KOPT-K1 (cell line): ENCODE data around the gene EHD1.

ENCODE experiments used
- H3K27ac ChIP-seq: fragments of 200-600 bp; sonication (generic); 2 replicates; pipeline ENCODE4 v1.5.1; 2016; ENCODE audit warnings: antibody characterized with exemption, mild to moderate bottlenecking, low read depth, low read length; ENCODE audit not compliant: poor library complexity, severe bottlenecking
- H3K36me3 ChIP-seq: fragments of 200-600 bp; sonication (generic); 2 replicates; pipeline ENCODE4 v1.5.1; 2017; ENCODE audit warnings: antibody characterized with exemption, mild to moderate bottlenecking, low read length, moderate library complexity; ENCODE audit not compliant: insufficient read depth
- H3K9me3 ChIP-seq: fragments of 200-600 bp; sonication (generic); 2 replicates; pipeline ENCODE4 v1.5.1; 2017; ENCODE audit warnings: antibody characterized with exemption, low read length, mild to moderate bottlenecking; ENCODE audit not compliant: insufficient read depth, poor library complexity, severe bottlenecking

Gene EHD1

DNA sequence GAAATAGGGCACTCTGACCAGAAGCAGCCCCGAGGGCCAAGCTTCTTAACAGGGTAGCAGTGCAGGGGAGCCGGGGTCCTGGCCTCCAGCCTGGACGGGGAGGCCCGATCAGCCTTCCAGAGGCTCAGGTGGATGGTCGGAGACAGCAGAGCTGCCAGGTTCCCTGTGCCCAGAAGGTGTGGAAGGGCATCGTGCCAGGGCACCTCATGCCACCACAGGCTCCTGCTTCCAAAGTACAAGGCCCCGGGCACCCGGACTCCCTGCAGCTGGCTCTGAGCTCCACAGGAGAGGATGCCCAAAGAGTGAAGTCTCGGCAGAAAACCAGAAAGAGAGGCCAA, 14.3 kb downstream of the EHD1 start:
- Histone ChIP-seq H3K27ac (peak overlapping the region; percentile 32), H3K9me3 (no peaks in the 10 kb centered on the region), H3K36me3 (peaks cover 8% of the 10 kb centered on the region; the same call in 1 of the 2 replicates)

DNA sequence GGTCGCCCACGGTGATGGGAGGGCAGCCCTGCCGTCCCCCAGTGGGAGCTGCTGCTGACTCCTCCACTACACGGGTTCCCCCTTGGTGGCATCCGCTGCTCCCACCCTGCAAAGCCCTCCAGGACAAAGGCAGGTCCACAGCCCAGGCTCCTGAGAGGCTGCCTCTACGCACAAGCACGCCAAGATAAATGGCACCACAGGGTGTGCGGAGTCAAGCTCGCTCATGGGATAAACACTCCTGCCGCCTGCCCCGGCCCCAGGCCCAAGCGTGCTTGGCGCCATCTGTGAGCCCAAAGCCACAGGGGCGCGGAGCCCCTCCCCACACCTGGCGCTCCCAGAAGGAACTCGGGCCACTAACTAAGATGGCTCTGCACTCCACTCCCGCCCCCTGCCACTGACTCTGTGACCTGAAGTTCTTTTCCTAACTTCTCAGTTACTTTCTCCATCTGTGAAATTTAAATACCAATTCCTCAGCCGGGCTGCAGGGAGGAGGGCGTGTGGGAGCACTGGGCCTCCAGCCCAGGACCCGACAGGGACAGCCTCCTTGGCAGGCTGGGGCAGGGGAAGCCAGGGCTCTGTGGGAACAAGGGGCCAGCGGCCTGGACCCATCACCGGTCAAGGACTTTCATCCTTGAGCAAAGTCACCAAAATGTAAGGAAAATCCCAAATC, 14.9 kb downstream of the EHD1 start:
- peaks cover 8% of the 10 kb centered on the region for H3K36me3 ChIP-seq
- H3K27ac ChIP-seq, result peak overlapping the region; percentile 91
- H3K9me3 ChIP-seq, result no peaks in the 10 kb centered on the region

DNA sequence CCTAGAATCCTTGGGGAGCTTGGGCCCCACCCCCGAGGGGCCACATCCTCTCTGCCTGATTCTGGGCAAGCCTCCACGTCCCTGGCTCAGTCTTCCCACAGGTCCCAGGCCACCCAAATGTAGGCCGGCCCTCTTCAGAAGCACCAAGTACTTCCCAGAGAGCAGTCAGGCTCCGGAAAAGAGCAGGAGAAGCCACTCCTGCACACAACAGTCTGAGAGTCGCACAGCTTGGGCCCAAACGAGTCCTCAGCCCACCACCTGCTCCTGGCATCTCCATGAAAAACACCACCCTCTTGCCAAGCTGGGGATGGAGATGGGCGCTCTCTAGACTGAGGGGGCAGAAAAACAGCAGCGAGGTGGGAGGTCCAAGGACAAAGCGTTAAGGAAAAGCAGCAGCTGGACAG, 15.4 kb downstream of the EHD1 start:
- H3K9me3 ChIP-seq, result no peaks in the 10 kb centered on the region
- peak overlapping the region; percentile 91 for H3K27ac ChIP-seq
- H3K36me3 ChIP-seq, result peaks cover 3% of the 10 kb centered on the region

DNA sequence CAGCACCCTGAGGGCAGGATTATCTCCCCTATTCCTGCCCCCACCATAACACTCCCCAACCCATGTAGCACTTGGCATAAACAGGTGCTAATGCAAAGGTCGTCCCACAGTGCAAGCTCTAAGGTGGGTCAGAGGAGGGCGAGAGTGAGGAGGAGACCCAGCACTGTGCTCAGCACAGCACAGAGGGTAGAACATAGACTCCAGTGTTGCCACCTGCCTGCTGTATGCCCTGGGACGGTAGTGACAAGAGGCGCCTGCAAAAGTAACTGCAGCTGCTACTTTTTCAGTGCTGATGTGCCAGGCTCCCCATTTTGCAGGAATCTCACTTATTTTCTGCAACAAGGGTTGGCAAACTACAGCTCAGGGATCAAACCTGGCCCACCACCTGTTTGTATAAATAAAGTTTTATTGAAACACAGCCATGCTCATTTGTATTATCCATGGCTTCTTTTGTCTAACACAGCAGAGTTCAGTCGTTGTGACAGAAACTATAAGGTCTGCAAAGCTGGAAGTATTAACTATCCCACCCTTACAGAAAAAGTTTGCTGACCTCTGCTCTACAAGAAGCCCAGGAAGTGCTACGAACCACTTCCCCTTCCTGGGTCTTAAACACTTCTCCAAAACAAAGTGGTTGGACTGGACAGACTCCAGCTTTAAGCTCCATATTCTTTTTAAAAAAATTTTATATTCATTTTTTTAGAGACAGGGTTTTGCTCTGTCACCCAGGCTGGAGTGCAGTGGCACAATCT, 17.0 kb downstream of the EHD1 start:
- Histone ChIP-seq H3K36me3 (peaks cover 13% of the 10 kb centered on the region), H3K27ac (peak overlapping the region; percentile 91), H3K9me3 (no peaks in the 10 kb centered on the region)

DNA sequence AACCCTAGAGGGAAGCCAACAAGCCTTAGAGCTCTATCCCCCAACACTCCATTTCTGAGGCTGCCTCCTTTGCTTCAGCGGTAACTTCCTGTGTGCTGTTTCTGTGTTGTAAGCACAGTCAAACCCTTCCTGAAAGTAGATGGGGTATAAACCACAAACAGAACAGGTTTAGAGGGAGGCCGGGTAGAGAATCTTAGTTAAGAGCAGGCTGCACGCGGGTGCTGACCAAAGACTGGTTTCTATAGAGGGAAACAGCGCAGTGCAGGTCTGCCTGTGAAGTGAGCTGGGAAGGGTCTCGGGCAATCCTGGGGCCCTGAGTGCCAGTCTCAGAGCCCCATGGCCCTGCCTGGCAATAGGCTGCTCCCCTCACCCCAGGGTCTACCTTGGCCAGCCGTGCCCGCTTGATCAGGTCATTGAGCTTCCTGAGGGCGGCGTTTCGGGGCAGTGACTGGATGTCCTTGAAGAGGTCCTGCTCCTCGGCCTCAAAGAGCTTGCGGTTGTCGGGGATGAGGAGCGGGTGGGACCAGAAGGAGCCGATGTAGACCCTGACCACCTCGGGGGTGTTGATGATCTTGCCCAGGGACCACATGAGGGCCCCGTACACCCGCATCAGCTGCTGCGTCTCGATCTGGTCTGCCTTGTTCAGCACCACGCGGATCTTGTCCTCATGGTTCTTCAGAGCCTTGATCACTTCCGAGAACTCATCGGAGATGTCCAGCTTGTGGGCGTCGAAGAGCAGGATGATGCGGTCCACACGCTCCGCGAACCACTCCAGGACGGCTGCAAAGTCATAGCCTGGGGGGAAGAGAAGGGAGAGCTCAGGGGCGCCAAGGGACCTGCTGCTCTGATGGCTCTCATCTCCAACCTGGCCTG, 18.6 kb downstream of the EHD1 start:
- Histone ChIP-seq H3K36me3 (peaks cover 26% of the 10 kb centered on the region), H3K9me3 (no peaks in the 10 kb centered on the region), H3K27ac (peak overlapping the region; percentile 91)

DNA sequence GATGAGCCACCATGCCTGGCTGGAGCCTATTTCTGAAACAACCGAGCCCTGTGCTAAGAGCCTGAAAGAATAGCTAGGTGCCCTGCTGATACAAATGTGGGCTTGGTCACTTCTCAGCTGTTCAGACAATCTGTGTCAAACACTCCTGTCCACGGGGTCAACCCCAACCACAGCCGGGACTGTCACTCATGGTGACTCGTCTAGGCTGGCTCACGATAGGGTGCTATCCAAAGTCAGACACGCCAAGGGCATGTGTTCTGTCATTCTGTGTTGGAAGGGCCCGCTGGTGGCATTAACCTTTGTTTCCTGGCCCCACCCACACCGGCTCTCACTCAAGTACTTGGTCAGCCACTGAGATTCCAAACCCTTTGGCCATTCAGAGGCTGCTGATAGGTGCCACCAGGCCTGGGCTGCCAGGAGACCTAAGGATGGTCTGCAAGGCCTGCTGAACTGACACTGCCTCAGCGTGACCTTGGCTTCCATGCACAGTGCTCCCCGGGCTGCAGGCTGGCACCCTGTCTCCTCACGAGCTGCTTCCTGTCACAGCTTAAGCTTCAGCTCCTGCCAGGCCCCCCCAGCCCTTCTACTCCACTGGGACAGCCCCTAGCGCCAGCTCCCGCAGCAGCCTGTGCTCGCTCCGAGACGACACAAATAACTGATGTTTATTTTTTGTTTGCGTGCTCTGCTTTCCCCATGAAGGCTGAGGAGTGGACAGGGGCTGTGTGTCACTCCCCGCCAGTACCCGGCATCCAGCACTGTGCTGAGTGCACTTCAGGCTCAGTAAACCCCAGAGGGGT, 19.8 kb downstream of the EHD1 start:
- peak overlapping the region; percentile 91 for H3K27ac ChIP-seq
- peaks cover 37% of the 10 kb centered on the region for H3K36me3 ChIP-seq
- H3K9me3 ChIP-seq, result no peaks in the 10 kb centered on the region

DNA sequence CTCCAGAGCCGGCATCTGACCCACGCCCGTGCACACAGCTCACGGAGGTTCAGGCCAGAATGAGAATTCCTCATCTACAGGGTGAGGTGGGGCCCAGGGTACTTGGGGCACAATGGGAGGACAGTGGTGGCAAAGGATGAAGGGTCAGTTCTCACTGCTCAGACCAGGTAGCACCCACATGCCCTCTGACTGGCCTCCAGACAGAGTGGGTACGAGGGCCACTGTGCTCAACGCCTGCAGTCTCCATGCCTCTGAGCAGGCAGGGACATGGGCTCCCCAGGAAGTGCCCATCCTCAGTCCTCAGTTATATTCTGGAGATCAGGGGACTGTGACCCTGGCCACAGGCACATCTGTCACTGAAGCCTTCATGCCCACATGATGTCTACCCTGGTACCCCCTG, 20.9 kb downstream of the EHD1 start:
- peak overlapping the region; percentile 24 for H3K27ac ChIP-seq
- peaks cover 49% of the 10 kb centered on the region for H3K36me3 ChIP-seq
- no peaks in the 10 kb centered on the region for H3K9me3 ChIP-seq

DNA sequence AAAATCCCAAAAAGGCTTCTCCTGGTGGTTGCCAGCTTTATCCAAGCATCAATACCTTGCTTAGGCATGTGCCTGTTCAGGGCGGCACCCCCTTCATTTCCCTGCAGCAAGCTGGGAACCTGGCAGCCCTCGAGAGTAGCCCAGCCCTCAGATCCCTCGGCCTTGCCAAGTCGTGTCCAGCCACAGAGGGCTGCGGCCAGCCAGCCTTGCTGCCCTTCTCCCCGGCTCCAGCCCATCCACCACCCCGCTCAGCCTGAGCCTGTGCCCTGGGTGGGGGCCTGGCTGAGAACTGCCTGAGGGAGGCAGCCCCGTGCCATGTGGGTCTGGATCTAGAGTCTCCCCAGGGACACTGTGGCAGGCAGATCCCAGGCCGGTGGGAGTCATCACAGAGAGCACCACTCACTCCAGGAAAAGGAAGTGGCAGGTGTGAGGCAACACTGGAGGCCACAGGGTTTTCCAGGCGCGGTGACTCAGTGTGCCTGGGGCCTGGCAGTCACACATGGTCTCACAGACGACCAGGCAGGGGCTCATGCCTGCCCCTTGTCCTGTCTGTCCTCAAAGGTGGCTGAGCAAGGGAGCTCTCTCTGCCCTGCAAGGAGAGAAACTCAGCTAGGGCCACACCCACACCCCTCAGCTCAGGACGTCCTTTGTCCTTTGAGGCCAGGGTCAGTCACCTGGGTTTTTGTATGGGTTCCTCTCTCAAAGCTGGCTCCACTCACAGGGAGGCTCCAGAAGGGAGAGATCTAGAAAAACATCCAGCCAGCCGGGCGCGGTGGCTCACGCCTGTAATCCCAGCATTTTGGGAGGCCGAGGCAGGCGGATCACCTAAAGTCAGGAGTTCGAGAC, 21.8 kb downstream of the EHD1 start:
- no peaks in the 10 kb centered on the region for H3K9me3 ChIP-seq
- peak overlapping the region; percentile 33 for H3K27ac ChIP-seq
- H3K36me3 ChIP-seq, result peaks cover 50% of the 10 kb centered on the region

DNA sequence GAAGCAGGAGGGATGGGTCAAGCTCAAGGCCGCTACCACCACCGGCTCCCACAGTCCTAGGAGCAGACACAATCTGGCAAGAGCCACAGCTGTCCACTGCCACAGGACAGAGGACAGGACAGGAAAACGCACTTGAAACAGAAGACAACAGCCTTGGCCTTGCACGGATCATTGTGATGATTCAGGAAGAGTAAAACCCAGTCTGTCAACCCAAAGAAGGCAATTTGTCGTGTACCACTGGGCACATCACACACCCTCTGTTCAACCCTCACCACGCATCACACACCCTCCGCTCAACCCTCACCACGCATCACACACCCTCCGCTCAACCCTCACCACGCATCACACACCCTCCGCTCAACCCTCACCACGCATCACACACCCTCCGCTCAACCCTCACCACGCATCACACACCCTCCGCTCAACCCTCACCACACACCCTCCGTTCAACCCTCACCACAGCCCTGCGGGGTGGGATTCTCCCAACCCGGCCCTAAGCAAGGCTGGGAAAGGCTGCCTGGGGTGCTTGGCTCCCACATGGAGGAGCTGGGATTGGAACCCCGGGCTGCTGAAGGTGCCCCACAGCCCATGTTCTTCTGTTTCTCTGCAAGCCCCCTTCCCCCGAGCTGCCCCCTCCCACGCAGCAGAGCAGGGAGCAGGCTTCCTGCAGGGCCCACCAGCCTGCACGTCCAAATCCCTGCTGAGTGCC, 22.7 kb downstream of the EHD1 start:
- H3K9me3 ChIP-seq, result no peaks in the 10 kb centered on the region
- peak overlapping the region; percentile 33 for H3K27ac ChIP-seq
- H3K36me3 ChIP-seq, result peaks cover 50% of the 10 kb centered on the region

DNA sequence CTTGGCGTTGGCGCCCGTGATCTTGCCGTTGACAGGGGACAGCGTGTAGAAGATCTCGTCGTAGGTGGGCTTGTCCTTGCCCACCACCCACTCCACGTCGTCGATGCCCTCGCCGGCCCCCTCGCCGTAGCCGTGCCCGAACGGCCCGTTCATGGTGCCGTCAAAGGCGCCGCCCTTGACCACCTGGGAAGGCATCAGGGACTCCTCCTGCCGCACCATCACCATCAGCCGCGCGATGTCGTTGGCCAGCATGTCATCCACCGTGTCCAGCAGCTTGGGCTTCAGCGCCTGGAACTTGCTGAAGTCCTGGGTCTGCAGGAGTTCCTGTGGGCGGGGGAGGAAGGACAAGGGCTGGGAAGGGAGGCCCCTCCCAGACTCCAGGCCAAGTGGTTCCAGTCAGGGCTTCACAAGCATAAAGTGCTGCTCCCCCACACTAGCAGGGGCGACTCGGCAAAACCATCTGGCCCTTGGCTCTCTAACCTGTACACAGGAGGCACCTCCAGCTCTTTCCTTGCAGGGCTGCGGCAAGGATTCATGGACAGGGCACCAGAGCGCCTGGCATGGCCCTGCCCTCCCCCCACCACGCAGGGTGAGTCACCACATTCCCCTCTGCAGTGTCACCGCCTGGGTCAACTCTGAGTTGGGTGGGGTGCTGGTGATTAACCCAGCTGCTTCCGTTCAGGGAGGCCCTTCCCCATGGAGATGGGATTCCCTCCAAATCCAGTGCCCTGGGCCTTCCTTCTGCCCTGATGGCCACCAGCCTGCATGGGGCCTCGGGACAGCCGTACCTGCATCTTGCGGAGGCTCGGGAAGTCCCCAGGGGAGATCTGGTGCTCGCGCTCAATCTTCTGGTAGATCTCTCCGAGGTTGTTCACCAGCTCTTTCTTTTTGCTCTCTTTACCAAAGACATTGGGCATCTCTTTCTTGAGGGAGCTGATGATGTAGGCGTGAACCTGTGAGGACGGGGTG, 23.6 kb downstream of the EHD1 start:
- Histone ChIP-seq H3K27ac (peak overlapping the region; percentile 33), H3K36me3 (peaks cover 50% of the 10 kb centered on the region), H3K9me3 (no peaks in the 10 kb centered on the region)

DNA sequence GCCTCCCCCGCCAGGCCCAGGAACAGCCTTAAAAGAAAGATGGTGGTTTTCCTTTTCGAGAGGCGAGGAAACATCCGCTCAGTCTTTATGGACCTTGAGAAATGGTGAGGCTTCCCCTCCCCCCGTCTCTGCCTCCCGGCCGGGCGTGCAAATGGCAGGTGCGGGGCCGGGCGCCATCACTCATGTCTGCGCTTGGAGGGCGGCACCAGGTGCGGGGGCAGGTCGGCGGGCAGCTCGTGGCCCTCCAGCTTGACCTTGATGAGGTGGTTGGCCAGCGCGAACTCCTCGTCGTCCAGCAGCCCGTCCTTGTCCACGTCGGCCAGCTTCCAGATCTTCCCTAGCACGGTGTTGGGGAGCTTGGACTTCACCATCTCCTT, 24.3 kb downstream of the EHD1 start:
- no peaks in the 10 kb centered on the region for H3K9me3 ChIP-seq
- H3K27ac ChIP-seq, result no peak overlapping the region
- H3K36me3 ChIP-seq, result peaks cover 50% of the 10 kb centered on the region

DNA sequence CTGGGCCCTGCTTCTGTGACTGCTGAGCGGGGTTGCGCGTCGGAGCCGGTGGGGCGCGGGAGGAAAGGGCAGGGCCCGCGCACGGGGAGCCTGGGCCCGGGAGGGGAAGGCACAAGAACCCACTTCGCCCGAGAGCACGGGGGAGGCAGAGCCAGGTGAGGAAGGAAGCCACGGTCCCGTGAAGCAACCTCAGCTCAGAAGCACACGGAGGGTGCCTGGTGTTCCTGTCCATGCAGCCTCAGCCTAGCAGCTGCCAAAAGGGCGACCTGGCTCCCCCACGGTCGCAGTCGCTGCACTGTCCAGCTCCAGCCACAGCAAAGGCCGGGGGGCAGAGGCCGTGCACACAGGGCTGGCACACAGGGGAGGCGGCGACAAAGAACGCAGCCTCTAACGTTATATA, 24.7 kb downstream of the EHD1 start:
- H3K27ac ChIP-seq, result peak overlapping the region; percentile 66
- H3K36me3 ChIP-seq, result peaks cover 50% of the 10 kb centered on the region
- H3K9me3 ChIP-seq, result no peaks in the 10 kb centered on the region
